Endothelial cell of umbilical vein (primary cell): ENCODE data around the gene PAEP. TPM values are rescaled to one million over a fixed set of nuclear protein-coding genes. Genes with fewer than 3 reads are reported as not detected.

Experiments used
- BruUV-seq: library from RNA; stranded (reverse); fragments of 400-500 nt; replicated peaks from 2 replicates; lab custom pipeline; 2021; lab: Mats Ljungman, UMichigan
- CTCF ChIA-PET: fragments of 300-600, 350-600 bp; sonication (Branson Sonifier 250); formaldehyde crosslinking; loops from one replicate; lab custom pipeline; 2021; ENCODE audit warnings: antibody characterized with exemption, inconsistent platforms; lab: Charles Lee
- POLR2A ChIA-PET: fragments of 300-600, 350-600 bp; sonication (Branson Sonifier 250); formaldehyde crosslinking; loops from one replicate; lab custom pipeline; 2021; ENCODE audit warnings: antibody characterized with exemption, inconsistent platforms; lab: Charles Lee
- DNase-seq: peaks from one replicate; pipeline ENCODE4 v3.0.0-alpha.2; 2011; ENCODE audit warnings: low read depth, low spot score
- FAIRE-seq: peaks from 2 replicates; lab custom pipeline; 2011; peaks lifted over from hg19 to GRCh38; lab: Jason Lieb, UNC
- H2AFZ ChIP-seq: 2 replicates; pipeline ENCODE4 v1.6.0; 2012; ENCODE audit warnings: low read depth, low read length, control low read depth, inconsistent platforms
- H3K27ac ChIP-seq: 2 replicates; pipeline ENCODE4 v1.5.1; 2011; ENCODE audit warnings: low read depth, mild to moderate bottlenecking, control low read depth, low read length, moderate library complexity; ENCODE audit not compliant: insufficient read depth
- H3K27me3 ChIP-seq, 2 experiments: 2 replicates each; pipeline versions ENCODE4 v1.6.0 to v1.6.1; 2011; ENCODE audit warnings: low read length in 2 of 2, mixed read lengths in 1 of 2; ENCODE audit not compliant: control insufficient read depth in 2 of 2, insufficient read depth in 2 of 2
- H3K36me3 ChIP-seq, 2 experiments: 2 replicates in 1 of 2; 3 replicates in 1 of 2; pipeline ENCODE4 v1.5.1; 2011; ENCODE audit warnings: low read length in 2 of 2, mild to moderate bottlenecking in 1 of 2, moderate library complexity in 1 of 2; ENCODE audit not compliant: control insufficient read depth in 2 of 2, insufficient read depth in 2 of 2; ENCODE audit errors: extremely low read depth in 1 of 2
- H3K4me1 ChIP-seq: 3 replicates; pipeline ENCODE4 v1.5.1; 2011; ENCODE audit warnings: mild to moderate bottlenecking, low read length; ENCODE audit not compliant: control insufficient read depth, insufficient read depth; ENCODE audit errors: extremely low read depth
- H3K4me2 ChIP-seq: 2 replicates; pipeline ENCODE4 v1.6.1; 2011; ENCODE audit warnings: low read length, control low read depth, mixed read lengths; ENCODE audit not compliant: insufficient read depth
- H3K4me3 ChIP-seq, 3 experiments: fragments of 200-600 bp in 1 of 3; sonication (generic), shearing (Covaris generic) in 1 of 3; replicated peaks in 1 of 3; 2 replicates each; pipeline ENCODE4 v1.5.1; 2011 to 2016; ENCODE audit warnings: control low read depth in 3 of 3, low read length in 3 of 3, mild to moderate bottlenecking in 2 of 3, inconsistent platforms in 1 of 3, low read depth in 1 of 3, moderate library complexity in 1 of 3; ENCODE audit not compliant: insufficient read depth in 1 of 3
- H3K79me2 ChIP-seq: 2 replicates; pipeline ENCODE4 v1.6.0; 2012; ENCODE audit warnings: low read length, inconsistent platforms; ENCODE audit not compliant: control insufficient read depth, insufficient read depth
- H3K9ac ChIP-seq: replicated peaks from 2 replicates; pipeline ENCODE3; 2011; ENCODE audit warnings: low read length, control low read depth; ENCODE audit not compliant: insufficient read depth; ENCODE audit errors: extremely low read depth
- H3K9me1 ChIP-seq: replicated peaks from 3 replicates; pipeline ENCODE4 v1.6.0; 2011; ENCODE audit warnings: mild to moderate bottlenecking, low read length; ENCODE audit not compliant: control insufficient read depth, insufficient read depth; ENCODE audit errors: extremely low read depth
- H3K9me3 ChIP-seq: replicated peaks from 2 replicates; pipeline ENCODE4 v1.5.1; 2012; ENCODE audit warnings: low read length, inconsistent platforms; ENCODE audit not compliant: control insufficient read depth, insufficient read depth
- H4K20me1 ChIP-seq: replicated peaks from 2 replicates; pipeline ENCODE3; 2011; ENCODE audit warnings: mild to moderate bottlenecking, low read length; ENCODE audit not compliant: control insufficient read depth, insufficient read depth; ENCODE audit errors: extremely low read depth
- CTCF ChIP-seq, 2 donors: IDR thresholded peaks; 1 replicate in 1 of 2; 2 replicates in 1 of 2; pipeline ENCODE4 v1.5.1; 2011; ENCODE audit warnings: low read length in 2 of 2, mild to moderate bottlenecking in 2 of 2, moderate library complexity in 2 of 2, control low read depth in 1 of 2, inconsistent platforms in 1 of 2, low read depth in 1 of 2; ENCODE audit not compliant: insufficient read depth in 1 of 2; ENCODE audit errors: extremely low read depth in 1 of 2
- EZH2 ChIP-seq: IDR thresholded peaks from 2 replicates; pipeline ENCODE4 v1.6.1; 2012; ENCODE audit warnings: borderline replicate concordance, low read depth, mild to moderate bottlenecking, moderate library complexity, low read length, inconsistent platforms; ENCODE audit not compliant: severe bottlenecking
- FOS ChIP-seq: IDR thresholded peaks from 2 replicates; pipeline ENCODE4 v1.6.1; 2011; ENCODE audit warnings: mild to moderate bottlenecking, low read length, moderate library complexity, borderline replicate concordance; ENCODE audit not compliant: insufficient read depth
- GATA2 ChIP-seq: IDR thresholded peaks from 2 replicates; pipeline ENCODE4 v1.7.0; 2011; ENCODE audit warnings: low read depth, mild to moderate bottlenecking, moderate library complexity, mixed read lengths, low read length; ENCODE audit not compliant: insufficient read length, insufficient read depth
- JUN ChIP-seq: IDR thresholded peaks from 2 replicates; pipeline ENCODE4 v1.6.1; 2011; ENCODE audit warnings: borderline replicate concordance, low read depth; ENCODE audit not compliant: insufficient read length, insufficient read depth
- MAX ChIP-seq: IDR thresholded peaks from 2 replicates; pipeline ENCODE4 v1.6.1; 2011; ENCODE audit not compliant: insufficient read depth, insufficient read length
- MYC ChIP-seq: IDR thresholded peaks from one replicate; pipeline ENCODE4 v1.6.1; 2011; ENCODE audit warnings: mild to moderate bottlenecking, low read depth, low read length
- POLR2A ChIP-seq: IDR thresholded peaks from 2 replicates; pipeline ENCODE4 v1.6.1; 2012; ENCODE audit warnings: low read depth, mild to moderate bottlenecking, control low read depth, low read length
- POLR2AphosphoS5 ChIP-seq: IDR thresholded peaks from 2 replicates; pipeline ENCODE4 v1.6.1; 2012; ENCODE audit warnings: low read depth, mild to moderate bottlenecking, control low read depth, low read length, moderate library complexity; ENCODE audit not compliant: insufficient read depth
- dilution Hi-C: fragments of 300-500 bp; cut with MboI; formaldehyde crosslinking; loops from one replicate; pipeline ENCODE4 v1.15.0; 2019; ENCODE audit warnings: low sequenced_read_pairs; ENCODE audit not compliant: extremely low pct_ligation_motif_present
- intact Hi-C: fragments of 100-400 bp; cut with micrococcal nuclease; formaldehyde crosslinking; loops from one replicate; pipeline ENCODE4 v1.10.0; 2022
- polyA plus RNA-seq, 4 experiments: library from polyadenylated mRNA; depleted of rRNA in 3 of 4; stranded (reverse) in 3 of 4; unstranded in 1 of 4; fragments of >200 nt; gene quantifications; 2 replicates each; pipeline versions ENCODE4 v1.2.1 to v1.2.3, GENCODE V29; 2011 to 2012; ENCODE audit warnings: missing spikeins in 1 of 4
- total RNA-seq: library from RNA; stranded (reverse); gene quantifications from 2 replicates; pipeline ENCODE4 v1.2.3, GENCODE V29; 2021

PAEP gene
- total and polyA plus RNA-seq, 2 donors (not counting 3 experiments of a cell fraction or from before 2014, with no cell fraction given), result not detected

DNA sequence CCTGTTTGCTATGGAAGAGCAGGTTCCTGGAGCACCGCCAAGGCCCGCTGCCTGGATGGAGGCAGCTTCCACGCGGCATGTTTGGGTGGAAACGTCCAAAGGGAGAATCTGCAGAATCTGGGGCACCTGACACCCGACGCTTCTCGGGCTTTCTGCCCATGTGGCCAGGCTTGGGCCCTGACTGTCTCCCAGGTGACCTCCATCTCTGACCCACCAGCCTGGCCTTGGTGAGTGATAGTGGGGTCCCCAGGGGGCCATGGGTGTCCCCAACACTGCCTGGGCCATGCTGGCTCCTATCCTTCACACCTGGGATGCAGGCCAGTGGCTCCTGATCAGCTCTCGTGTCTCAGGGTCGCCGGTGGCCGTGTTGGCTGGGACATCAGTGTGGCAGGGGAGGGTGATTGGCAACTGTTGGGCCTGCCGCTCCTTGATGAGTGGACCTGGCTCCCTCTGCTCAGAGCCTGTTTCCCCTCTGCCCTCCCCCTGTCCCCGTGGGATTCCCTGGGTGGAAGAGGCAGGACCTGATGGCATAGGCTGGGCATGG is 43.8 kb downstream of the PAEP start:
- Histone ChIP-seq H2AFZ (no peak overlapping the region), H3K27me3 (peaks cover 0 to 6% of the 10 kb centered on the region in 2 experiments), H3K4me1 (no peaks in the 10 kb centered on the region), H3K79me2 (no peaks in the 10 kb centered on the region), H3K27ac (no peak overlapping the region), H3K36me3 (no peaks in the 10 kb centered on the region), H3K9me3 (no peaks in the 10 kb centered on the region), H4K20me1 (no peaks in the 10 kb centered on the region), H3K4me2 (no peak overlapping the region), H3K9me1 (no peaks in the 10 kb centered on the region), H3K4me3 (no peak overlapping the region), H3K9ac (no peak overlapping the region)
- ChIA-PET CTCF (interaction anchor here (0.8 kb wide), 1 partner anchor 350 kb away, joined by 3 read pairs; no protein-coding TSS in a partner anchor), POLR2A (no interaction called here)
- dilution Hi-C loops, result no loop called here
- FAIRE-seq (no peak), DNase-seq (no peak)
- intact Hi-C loops, result loop anchor here (10.0 kb wide), 2 partner anchors 319 to 679 kb away; no protein-coding TSS in a partner anchor
- BruUV-seq, result no TSS peak
- TF ChIP-seq POLR2AphosphoS5 (no peak), GATA2 (no peak)

GRCh38 chr9:135606885-135607259 is 45.3 kb downstream of the PAEP start:
- H3K27me3 ChIP-seq, result no peaks in the 10 kb centered on the region
- intact Hi-C loops (loop anchor here (10.0 kb wide), 2 partner anchors 318 to 678 kb away; no protein-coding TSS in a partner anchor), dilution Hi-C loops (no loop called here)
- no peaks in the 10 kb centered on the region for H3K36me3 ChIP-seq
- POLR2A ChIA-PET, result no interaction called here
- H3K79me2 ChIP-seq, result no peaks in the 10 kb centered on the region
- no peak overlapping the region for H3K9ac ChIP-seq
- H2AFZ ChIP-seq, result no peak overlapping the region
- DNase-seq (no peak), FAIRE-seq (no peak)
- TF ChIP-seq EZH2, result no peak
- TF ChIP-seq FOS, result no peak
- no peak for TF ChIP-seq POLR2A
- no peak for TF ChIP-seq JUN
- TF ChIP-seq POLR2AphosphoS5, result no peak
- no peak for TF ChIP-seq MYC
- TF ChIP-seq GATA2, result no peak
- TF ChIP-seq CTCF (IDR thresholded peaks at IDR 0.05; ENCODE audit: extremely low read depth in 1 of 2, insufficient read depth in 1 of 2, low read depth in 1 of 2, low read length in 2 of 2), result no peak
- no peak for TF ChIP-seq MAX
- no peak overlapping the region for H3K4me2 ChIP-seq
- H3K4me1 ChIP-seq, result no peaks in the 10 kb centered on the region
- CTCF ChIA-PET, result interaction anchor here (0.8 to 1.3 kb wide), 3 partner anchors 8 to 14 kb away, joined by 4 to 5 read pairs (median 4); no protein-coding TSS in a partner anchor
- no peak overlapping the region for H3K4me3 ChIP-seq
- H3K27ac ChIP-seq, result no peak overlapping the region
- H4K20me1 ChIP-seq, result no peaks in the 10 kb centered on the region
- no TSS peak for BruUV-seq
- H3K9me1 ChIP-seq, result no peaks in the 10 kb centered on the region
- no peaks in the 10 kb centered on the region for H3K9me3 ChIP-seq
